Endothelial cell of umbilical vein (primary cell): Measurements from ENCODE around the gene PAN3. TPM values are rescaled to one million over a fixed set of nuclear protein-coding genes. Genes with fewer than 3 reads are reported as not detected.

Experiments
- BruUV-seq: library from RNA; stranded (reverse); fragments of 400-500 nt; replicated peaks from 2 replicates; lab custom pipeline; 2021; lab: Mats Ljungman, UMichigan
- CTCF ChIA-PET: fragments of 300-600, 350-600 bp; sonication (Branson Sonifier 250); formaldehyde crosslinking; loops from one replicate; lab custom pipeline; 2021; ENCODE audit warnings: antibody characterized with exemption, inconsistent platforms; lab: Charles Lee
- POLR2A ChIA-PET: fragments of 300-600, 350-600 bp; sonication (Branson Sonifier 250); formaldehyde crosslinking; loops from one replicate; lab custom pipeline; 2021; ENCODE audit warnings: antibody characterized with exemption, inconsistent platforms; lab: Charles Lee
- DNase-seq: peaks from one replicate; pipeline ENCODE4 v3.0.0-alpha.2; 2011; ENCODE audit warnings: low read depth, low spot score
- FAIRE-seq: peaks from 2 replicates; lab custom pipeline; 2011; peaks lifted over from hg19 to GRCh38; lab: Jason Lieb, UNC
- H2AFZ ChIP-seq: 2 replicates; pipeline ENCODE4 v1.6.0; 2012; ENCODE audit warnings: low read depth, low read length, control low read depth, inconsistent platforms
- H3K27ac ChIP-seq: 2 replicates; pipeline ENCODE4 v1.5.1; 2011; ENCODE audit warnings: low read depth, mild to moderate bottlenecking, control low read depth, low read length, moderate library complexity; ENCODE audit not compliant: insufficient read depth
- H3K27me3 ChIP-seq, 2 experiments: 2 replicates each; pipeline versions ENCODE4 v1.6.0 to v1.6.1; 2011; ENCODE audit warnings: low read length in 2 of 2, mixed read lengths in 1 of 2; ENCODE audit not compliant: control insufficient read depth in 2 of 2, insufficient read depth in 2 of 2
- H3K36me3 ChIP-seq, 2 experiments: 2 replicates in 1 of 2; 3 replicates in 1 of 2; pipeline ENCODE4 v1.5.1; 2011; ENCODE audit warnings: low read length in 2 of 2, mild to moderate bottlenecking in 1 of 2, moderate library complexity in 1 of 2; ENCODE audit not compliant: control insufficient read depth in 2 of 2, insufficient read depth in 2 of 2; ENCODE audit errors: extremely low read depth in 1 of 2
- H3K4me1 ChIP-seq: 3 replicates; pipeline ENCODE4 v1.5.1; 2011; ENCODE audit warnings: mild to moderate bottlenecking, low read length; ENCODE audit not compliant: control insufficient read depth, insufficient read depth; ENCODE audit errors: extremely low read depth
- H3K4me2 ChIP-seq: 2 replicates; pipeline ENCODE4 v1.6.1; 2011; ENCODE audit warnings: low read length, control low read depth, mixed read lengths; ENCODE audit not compliant: insufficient read depth
- H3K4me3 ChIP-seq, 3 experiments: fragments of 200-600 bp in 1 of 3; sonication (generic), shearing (Covaris generic) in 1 of 3; replicated peaks in 1 of 3; 2 replicates each; pipeline ENCODE4 v1.5.1; 2011 to 2016; ENCODE audit warnings: control low read depth in 3 of 3, low read length in 3 of 3, mild to moderate bottlenecking in 2 of 3, inconsistent platforms in 1 of 3, low read depth in 1 of 3, moderate library complexity in 1 of 3; ENCODE audit not compliant: insufficient read depth in 1 of 3
- H3K79me2 ChIP-seq: 2 replicates; pipeline ENCODE4 v1.6.0; 2012; ENCODE audit warnings: low read length, inconsistent platforms; ENCODE audit not compliant: control insufficient read depth, insufficient read depth
- H3K9ac ChIP-seq: replicated peaks from 2 replicates; pipeline ENCODE3; 2011; ENCODE audit warnings: low read length, control low read depth; ENCODE audit not compliant: insufficient read depth; ENCODE audit errors: extremely low read depth
- H3K9me1 ChIP-seq: replicated peaks from 3 replicates; pipeline ENCODE4 v1.6.0; 2011; ENCODE audit warnings: mild to moderate bottlenecking, low read length; ENCODE audit not compliant: control insufficient read depth, insufficient read depth; ENCODE audit errors: extremely low read depth
- H3K9me3 ChIP-seq: replicated peaks from 2 replicates; pipeline ENCODE4 v1.5.1; 2012; ENCODE audit warnings: low read length, inconsistent platforms; ENCODE audit not compliant: control insufficient read depth, insufficient read depth
- H4K20me1 ChIP-seq: replicated peaks from 2 replicates; pipeline ENCODE3; 2011; ENCODE audit warnings: mild to moderate bottlenecking, low read length; ENCODE audit not compliant: control insufficient read depth, insufficient read depth; ENCODE audit errors: extremely low read depth
- EZH2 ChIP-seq: IDR thresholded peaks from 2 replicates; pipeline ENCODE4 v1.6.1; 2012; ENCODE audit warnings: borderline replicate concordance, low read depth, mild to moderate bottlenecking, moderate library complexity, low read length, inconsistent platforms; ENCODE audit not compliant: severe bottlenecking
- FOS ChIP-seq: IDR thresholded peaks from 2 replicates; pipeline ENCODE4 v1.6.1; 2011; ENCODE audit warnings: mild to moderate bottlenecking, low read length, moderate library complexity, borderline replicate concordance; ENCODE audit not compliant: insufficient read depth
- GATA2 ChIP-seq: IDR thresholded peaks from 2 replicates; pipeline ENCODE4 v1.7.0; 2011; ENCODE audit warnings: low read depth, mild to moderate bottlenecking, moderate library complexity, mixed read lengths, low read length; ENCODE audit not compliant: insufficient read length, insufficient read depth
- JUN ChIP-seq: IDR thresholded peaks from 2 replicates; pipeline ENCODE4 v1.6.1; 2011; ENCODE audit warnings: borderline replicate concordance, low read depth; ENCODE audit not compliant: insufficient read length, insufficient read depth
- MYC ChIP-seq: IDR thresholded peaks from one replicate; pipeline ENCODE4 v1.6.1; 2011; ENCODE audit warnings: mild to moderate bottlenecking, low read depth, low read length
- POLR2A ChIP-seq: IDR thresholded peaks from 2 replicates; pipeline ENCODE4 v1.6.1; 2012; ENCODE audit warnings: low read depth, mild to moderate bottlenecking, control low read depth, low read length
- POLR2AphosphoS5 ChIP-seq: IDR thresholded peaks from 2 replicates; pipeline ENCODE4 v1.6.1; 2012; ENCODE audit warnings: low read depth, mild to moderate bottlenecking, control low read depth, low read length, moderate library complexity; ENCODE audit not compliant: insufficient read depth
- dilution Hi-C: fragments of 300-500 bp; cut with MboI; formaldehyde crosslinking; loops from one replicate; pipeline ENCODE4 v1.15.0; 2019; ENCODE audit warnings: low sequenced_read_pairs; ENCODE audit not compliant: extremely low pct_ligation_motif_present
- intact Hi-C: fragments of 100-400 bp; cut with micrococcal nuclease; formaldehyde crosslinking; loops from one replicate; pipeline ENCODE4 v1.10.0; 2022
- polyA plus RNA-seq, 4 experiments: library from polyadenylated mRNA; depleted of rRNA in 3 of 4; stranded (reverse) in 3 of 4; unstranded in 1 of 4; fragments of >200 nt; gene quantifications; 2 replicates each; pipeline versions ENCODE4 v1.2.1 to v1.2.3, GENCODE V29; 2011 to 2012; ENCODE audit warnings: missing spikeins in 1 of 4
- total RNA-seq: library from RNA; stranded (reverse); gene quantifications from 2 replicates; pipeline ENCODE4 v1.2.3, GENCODE V29; 2021
- TF ChIP-seq, protein P1 (sequence below): IDR thresholded peaks from 2 replicates; pipeline ENCODE4 v1.6.1; 2011; ENCODE audit not compliant: insufficient read depth, insufficient read length
- TF ChIP-seq, protein P2 (sequence below), 2 donors: IDR thresholded peaks; 1 replicate in 1 of 2; 2 replicates in 1 of 2; pipeline ENCODE4 v1.5.1; 2011; ENCODE audit warnings: low read length in 2 of 2, mild to moderate bottlenecking in 2 of 2, moderate library complexity in 2 of 2, control low read depth in 1 of 2, inconsistent platforms in 1 of 2, low read depth in 1 of 2; ENCODE audit not compliant: insufficient read depth in 1 of 2; ENCODE audit errors: extremely low read depth in 1 of 2

Gene PAN3
- total and polyA plus RNA-seq, 2 donors (not counting 3 experiments of a cell fraction or from before 2014, with no cell fraction given): 8.5 to 31.9 TPM

DNA sequence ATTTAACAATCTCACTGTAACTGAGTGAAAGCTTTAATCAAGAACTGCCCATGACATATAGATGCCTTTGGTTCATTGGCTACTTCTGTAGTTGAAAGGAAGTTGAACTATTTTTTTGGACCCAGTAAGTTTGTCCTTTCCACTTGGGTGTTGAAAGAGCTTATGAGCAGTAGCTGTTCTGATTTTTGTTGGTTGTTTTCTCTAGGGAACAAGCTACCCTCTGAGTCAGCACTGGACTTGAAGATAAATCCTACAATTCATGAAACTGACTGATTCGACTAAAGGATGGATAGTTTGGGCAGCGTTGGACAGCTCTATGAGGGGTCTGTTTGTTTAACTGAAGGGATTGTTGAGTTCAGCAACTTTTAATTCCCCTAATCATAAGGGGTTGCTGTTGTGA, 101.0 kb downstream of the PAN3 start:
- Histone ChIP-seq H4K20me1 (no peaks in the 10 kb centered on the region), H3K4me2 (no peak overlapping the region), H3K27ac (no peak overlapping the region), H3K79me2 (no peaks in the 10 kb centered on the region), H3K9me3 (no peaks in the 10 kb centered on the region), H2AFZ (no peak overlapping the region), H3K4me3 (no peak overlapping the region), H3K9ac (no peak overlapping the region), H3K27me3 (no peaks in the 10 kb centered on the region), H3K9me1 (no peaks in the 10 kb centered on the region), H3K4me1 (no peaks in the 10 kb centered on the region), H3K36me3 (no peaks in the 10 kb centered on the region)
- no TSS peak for BruUV-seq
- dilution Hi-C loops (no loop called here), intact Hi-C loops (no loop called here)
- no peak for TF ChIP-seq MYC
- TF ChIP-seq, protein P1, sequence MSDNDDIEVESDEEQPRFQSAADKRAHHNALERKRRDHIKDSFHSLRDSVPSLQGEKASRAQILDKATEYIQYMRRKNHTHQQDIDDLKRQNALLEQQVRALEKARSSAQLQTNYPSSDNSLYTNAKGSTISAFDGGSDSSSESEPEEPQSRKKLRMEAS: no peak
- no peak for TF ChIP-seq POLR2A
- TF ChIP-seq, protein P2, sequence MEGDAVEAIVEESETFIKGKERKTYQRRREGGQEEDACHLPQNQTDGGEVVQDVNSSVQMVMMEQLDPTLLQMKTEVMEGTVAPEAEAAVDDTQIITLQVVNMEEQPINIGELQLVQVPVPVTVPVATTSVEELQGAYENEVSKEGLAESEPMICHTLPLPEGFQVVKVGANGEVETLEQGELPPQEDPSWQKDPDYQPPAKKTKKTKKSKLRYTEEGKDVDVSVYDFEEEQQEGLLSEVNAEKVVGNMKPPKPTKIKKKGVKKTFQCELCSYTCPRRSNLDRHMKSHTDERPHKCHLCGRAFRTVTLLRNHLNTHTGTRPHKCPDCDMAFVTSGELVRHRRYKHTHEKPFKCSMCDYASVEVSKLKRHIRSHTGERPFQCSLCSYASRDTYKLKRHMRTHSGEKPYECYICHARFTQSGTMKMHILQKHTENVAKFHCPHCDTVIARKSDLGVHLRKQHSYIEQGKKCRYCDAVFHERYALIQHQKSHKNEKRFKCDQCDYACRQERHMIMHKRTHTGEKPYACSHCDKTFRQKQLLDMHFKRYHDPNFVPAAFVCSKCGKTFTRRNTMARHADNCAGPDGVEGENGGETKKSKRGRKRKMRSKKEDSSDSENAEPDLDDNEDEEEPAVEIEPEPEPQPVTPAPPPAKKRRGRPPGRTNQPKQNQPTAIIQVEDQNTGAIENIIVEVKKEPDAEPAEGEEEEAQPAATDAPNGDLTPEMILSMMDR (IDR thresholded peaks at IDR 0.05; ENCODE audit: extremely low read depth in 1 of 2, insufficient read depth in 1 of 2, low read depth in 1 of 2, low read length in 2 of 2): no peak
- no peak for TF ChIP-seq FOS
- TF ChIP-seq POLR2AphosphoS5: no peak
- no peak for TF ChIP-seq EZH2
- TF ChIP-seq JUN: no peak
- TF ChIP-seq GATA2: no peak
- DNase-seq (no peak), FAIRE-seq (no peak)
- ChIA-PET POLR2A (no interaction called here), CTCF (no interaction called here)
